Measurements from ENCODE around the gene TP53BP2. TPM values are rescaled to one million over a fixed set of nuclear protein-coding genes. Genes with fewer than 3 reads are reported as not detected.

Gene TP53BP2
- total RNA-seq, 1 donor from 2014 or later: 22.6 TPM

DNA sequence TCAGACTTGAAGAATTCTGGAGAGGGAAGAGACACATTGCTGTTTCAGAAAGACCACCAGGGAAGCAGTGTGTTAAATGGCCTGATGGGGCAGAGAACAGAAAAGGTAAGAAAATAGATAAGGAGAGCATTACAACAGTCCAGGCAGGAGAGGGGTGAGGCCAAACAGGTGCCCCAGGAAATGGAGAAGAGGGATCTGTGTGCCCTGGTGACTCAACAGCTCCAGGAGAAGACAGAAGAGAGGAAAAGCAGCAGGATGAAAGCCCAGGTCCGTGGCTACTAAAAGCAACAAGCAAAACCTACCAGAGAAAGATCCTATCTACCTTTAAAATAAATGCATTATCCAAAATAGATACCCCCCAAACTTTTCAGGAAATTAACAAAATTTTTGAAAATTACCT lies 9.2 kb downstream of the TP53BP2 start:
- DNase-seq (ENCODE audit: low read depth): peak; percentile 36
- TF ChIP-seq, protein P1, sequence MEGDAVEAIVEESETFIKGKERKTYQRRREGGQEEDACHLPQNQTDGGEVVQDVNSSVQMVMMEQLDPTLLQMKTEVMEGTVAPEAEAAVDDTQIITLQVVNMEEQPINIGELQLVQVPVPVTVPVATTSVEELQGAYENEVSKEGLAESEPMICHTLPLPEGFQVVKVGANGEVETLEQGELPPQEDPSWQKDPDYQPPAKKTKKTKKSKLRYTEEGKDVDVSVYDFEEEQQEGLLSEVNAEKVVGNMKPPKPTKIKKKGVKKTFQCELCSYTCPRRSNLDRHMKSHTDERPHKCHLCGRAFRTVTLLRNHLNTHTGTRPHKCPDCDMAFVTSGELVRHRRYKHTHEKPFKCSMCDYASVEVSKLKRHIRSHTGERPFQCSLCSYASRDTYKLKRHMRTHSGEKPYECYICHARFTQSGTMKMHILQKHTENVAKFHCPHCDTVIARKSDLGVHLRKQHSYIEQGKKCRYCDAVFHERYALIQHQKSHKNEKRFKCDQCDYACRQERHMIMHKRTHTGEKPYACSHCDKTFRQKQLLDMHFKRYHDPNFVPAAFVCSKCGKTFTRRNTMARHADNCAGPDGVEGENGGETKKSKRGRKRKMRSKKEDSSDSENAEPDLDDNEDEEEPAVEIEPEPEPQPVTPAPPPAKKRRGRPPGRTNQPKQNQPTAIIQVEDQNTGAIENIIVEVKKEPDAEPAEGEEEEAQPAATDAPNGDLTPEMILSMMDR (IDR thresholded peaks at IDR 0.05; ENCODE audit: insufficient read depth, low read length, severe bottlenecking): no peak
- no peaks in the 10 kb centered on the region for H3K36me3 ChIP-seq (ENCODE audit: control insufficient read depth, insufficient read depth, low read length)
- FAIRE-seq: no peak
- no peaks in the 10 kb centered on the region for H3K27me3 ChIP-seq (ENCODE audit: control insufficient read depth, insufficient read depth, low read length)
- no peak overlapping the region for H3K4me3 ChIP-seq (ENCODE audit: low read depth, low read length)

DNA sequence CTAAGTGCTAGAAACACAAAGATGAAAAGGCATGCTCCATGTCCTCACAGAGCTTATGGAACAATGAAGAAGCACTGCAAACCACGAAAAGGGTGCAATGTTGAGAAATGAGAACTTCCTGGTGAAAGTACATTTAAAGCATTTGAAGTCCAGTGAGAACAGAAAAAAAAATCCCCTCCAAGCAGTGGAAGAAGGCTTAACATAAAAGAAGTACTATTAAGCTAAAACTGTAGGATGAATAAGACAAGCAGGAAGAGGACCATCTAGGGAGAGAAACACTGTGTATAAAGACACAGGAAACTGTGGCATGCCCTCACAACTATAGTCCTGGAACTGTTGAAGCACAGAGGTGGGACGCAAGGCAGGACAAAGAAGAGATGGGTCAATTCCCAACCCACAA lies 10.0 kb downstream of the TP53BP2 start:
- Histone ChIP-seq H3K4me3 (ENCODE audit: low read depth, low read length) (no peak overlapping the region), H3K27me3 (ENCODE audit: control insufficient read depth, insufficient read depth, low read length) (no peaks in the 10 kb centered on the region), H3K36me3 (ENCODE audit: control insufficient read depth, insufficient read depth, low read length) (no peaks in the 10 kb centered on the region)
- FAIRE-seq (no peak), DNase-seq (ENCODE audit: low read depth) (no peak)
- TF ChIP-seq, protein P1 (IDR thresholded peaks at IDR 0.05; ENCODE audit: insufficient read depth, low read length, severe bottlenecking): no peak

DNA sequence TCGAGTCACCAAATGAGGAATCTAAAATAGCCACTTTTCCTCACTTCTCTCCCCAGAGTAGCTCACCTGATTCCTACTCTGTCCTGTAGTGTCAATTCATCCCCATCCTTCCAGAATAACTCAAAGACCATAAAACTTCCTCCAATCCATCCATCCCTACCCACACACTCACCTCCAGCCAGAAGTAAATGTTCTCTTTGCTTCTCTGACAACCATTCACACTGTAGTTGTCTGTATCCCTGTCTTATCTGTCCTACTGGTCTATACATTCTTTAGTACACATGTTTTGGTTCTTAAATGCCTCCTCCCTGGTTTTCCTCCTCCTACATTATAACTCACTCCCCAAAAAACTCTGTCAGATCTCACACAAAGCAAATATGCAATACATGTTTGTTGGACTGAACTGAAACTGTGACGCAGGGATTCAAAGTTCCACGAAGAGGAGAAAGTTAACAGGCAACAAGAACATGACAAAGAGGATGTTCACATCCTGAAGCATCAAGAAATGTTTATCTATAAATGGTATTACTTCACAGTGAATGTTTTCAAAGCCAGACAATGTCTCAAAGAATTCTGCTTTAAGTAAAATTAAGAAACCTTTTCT lies 11.0 kb downstream of the TP53BP2 start:
- FAIRE-seq (no peak), DNase-seq (ENCODE audit: low read depth) (peak; percentile 36)
- Histone ChIP-seq H3K27me3 (ENCODE audit: control insufficient read depth, insufficient read depth, low read length) (no peaks in the 10 kb centered on the region), H3K4me3 (ENCODE audit: low read depth, low read length) (no peak overlapping the region), H3K36me3 (ENCODE audit: control insufficient read depth, insufficient read depth, low read length) (no peaks in the 10 kb centered on the region)
- TF ChIP-seq, protein P1 (IDR thresholded peaks at IDR 0.05; ENCODE audit: insufficient read depth, low read length, severe bottlenecking): no peak

DNA sequence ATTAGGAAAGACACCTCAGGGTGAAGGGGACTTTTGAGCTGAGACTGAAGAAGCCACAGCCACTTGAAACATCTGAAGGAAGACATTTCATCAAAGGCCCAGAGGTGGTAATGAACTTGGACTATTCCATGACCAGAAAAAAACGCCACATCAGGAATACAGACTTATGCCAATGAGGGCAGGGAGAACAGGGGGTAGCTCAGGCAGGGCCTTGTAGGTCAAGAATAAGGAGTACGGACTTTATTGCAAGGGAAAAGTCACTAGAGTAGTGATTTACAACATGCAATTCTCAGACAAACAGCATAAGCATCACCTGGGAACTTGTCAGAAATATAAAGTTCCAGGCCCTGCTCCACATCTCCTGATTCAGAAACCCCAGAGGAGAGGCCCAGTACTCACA lies 11.8 kb downstream of the TP53BP2 start:
- FAIRE-seq (no peak), DNase-seq (ENCODE audit: low read depth) (no peak)

DNA sequence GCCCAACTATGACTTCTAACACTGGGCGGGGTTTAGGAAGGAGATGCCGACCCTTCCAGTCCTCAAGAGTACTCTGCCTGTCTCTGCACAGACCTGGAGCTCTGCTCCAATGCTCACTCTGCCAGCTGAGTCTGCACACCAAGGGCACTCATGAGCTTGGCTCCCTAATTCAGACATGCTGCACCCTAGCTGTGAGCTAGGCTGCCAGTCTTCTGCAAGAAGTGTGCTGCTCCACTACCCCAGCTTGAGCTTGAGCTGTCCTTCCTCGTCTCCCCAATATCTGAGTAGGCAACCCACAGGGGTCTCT lies 13.2 kb downstream of the TP53BP2 start:
- Histone ChIP-seq H3K27me3 (ENCODE audit: control insufficient read depth, insufficient read depth, low read length) (no peaks in the 10 kb centered on the region), H3K4me3 (ENCODE audit: low read depth, low read length) (no peak overlapping the region), H3K36me3 (ENCODE audit: control insufficient read depth, insufficient read depth, low read length) (no peaks in the 10 kb centered on the region)
- FAIRE-seq: no peak
- TF ChIP-seq, protein P1 (IDR thresholded peaks at IDR 0.05; ENCODE audit: insufficient read depth, low read length, severe bottlenecking): no peak
- DNase-seq (ENCODE audit: low read depth): no peak

More for the DNA sequence above, 11.8 kb downstream of the TP53BP2 start:
- Histone ChIP-seq H3K27me3 (ENCODE audit: control insufficient read depth, insufficient read depth, low read length) (no peaks in the 10 kb centered on the region), H3K36me3 (ENCODE audit: control insufficient read depth, insufficient read depth, low read length) (no peaks in the 10 kb centered on the region), H3K4me3 (ENCODE audit: low read depth, low read length) (no peak overlapping the region)
- TF ChIP-seq, protein P1 (IDR thresholded peaks at IDR 0.05; ENCODE audit: insufficient read depth, low read length, severe bottlenecking): no peak

All from bronchial epithelial cell (primary cell).